UCSD-AML1 (cell line): ENCODE results near the gene DBF4B.
"Not testable (repeated sequence)": the region's sequence is repeated elsewhere in the genome, so short reads cannot be mapped to it uniquely, and the experiment has no call there.

Source experiments
- DNase-seq: peaks from one replicate; lab custom pipeline; 2025; ENCODE audit not compliant: unreplicated experiment; lab: John Stamatoyannopoulos, UW

The DBF4B gene

DNA sequence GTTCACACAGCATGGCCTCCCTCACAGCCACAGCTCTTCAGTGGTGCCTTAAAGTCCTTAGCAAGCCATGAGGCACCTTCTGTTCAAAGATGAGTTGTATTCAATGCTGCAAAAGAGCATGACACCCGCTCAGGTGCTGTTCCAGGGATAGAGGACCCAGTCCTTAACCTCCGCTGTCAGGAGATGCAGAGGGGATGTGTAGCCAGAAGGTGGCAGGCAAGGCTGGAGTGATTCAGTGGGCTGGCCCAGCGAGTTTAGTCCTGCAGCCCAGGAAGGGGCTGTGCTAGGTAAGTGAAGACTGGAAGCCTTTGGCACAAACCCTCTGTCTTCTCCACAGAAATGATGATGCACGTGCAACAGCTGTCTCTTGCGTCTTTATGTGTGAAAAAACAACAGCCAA lies 25.3 kb downstream of the DBF4B start:
- DNase-seq = peak; percentile 31

- no peak for DNase-seq
Measured at GRCh38 chr17:44734272-44734671, 25.8 kb downstream of the DBF4B start.

- DNase-seq = no peak
Measured at GRCh38 chr17:44736551-44737240, 28.2 kb downstream of the DBF4B start.

DNA sequence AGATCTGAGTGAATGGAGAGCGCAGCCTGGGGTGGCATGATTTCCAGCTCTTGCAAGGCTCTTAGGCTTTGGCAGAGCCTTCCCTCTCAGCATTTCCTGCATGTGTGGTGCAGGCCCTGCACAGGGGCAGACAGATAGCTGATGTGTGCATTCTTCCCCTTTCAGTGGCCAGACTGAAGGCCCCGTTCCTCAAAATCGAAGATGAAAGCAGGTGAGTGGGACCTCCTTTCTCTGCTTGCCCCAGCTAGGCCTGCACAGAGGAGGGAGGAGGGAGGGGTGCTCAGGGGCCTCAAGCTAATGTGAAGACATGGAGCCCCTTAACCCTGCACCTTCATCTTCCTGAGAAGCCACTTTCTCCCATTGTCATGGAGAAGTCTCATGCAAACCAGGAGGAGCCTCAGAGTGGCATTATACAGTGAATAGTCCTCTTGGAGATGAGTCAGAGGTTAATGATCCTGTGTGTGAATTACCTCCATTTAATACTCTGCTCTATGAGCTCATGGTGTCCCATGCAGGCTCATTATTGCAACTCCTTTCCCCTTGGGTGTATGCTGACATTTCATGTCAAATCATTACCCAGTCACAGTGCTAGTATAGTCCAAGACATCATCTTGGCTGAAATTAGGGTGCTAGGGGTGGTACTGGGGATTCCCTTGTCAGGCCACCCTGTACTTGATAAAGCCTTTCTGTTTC lies 29.9 kb downstream of the DBF4B start:
- DNase-seq = no peak

DNA sequence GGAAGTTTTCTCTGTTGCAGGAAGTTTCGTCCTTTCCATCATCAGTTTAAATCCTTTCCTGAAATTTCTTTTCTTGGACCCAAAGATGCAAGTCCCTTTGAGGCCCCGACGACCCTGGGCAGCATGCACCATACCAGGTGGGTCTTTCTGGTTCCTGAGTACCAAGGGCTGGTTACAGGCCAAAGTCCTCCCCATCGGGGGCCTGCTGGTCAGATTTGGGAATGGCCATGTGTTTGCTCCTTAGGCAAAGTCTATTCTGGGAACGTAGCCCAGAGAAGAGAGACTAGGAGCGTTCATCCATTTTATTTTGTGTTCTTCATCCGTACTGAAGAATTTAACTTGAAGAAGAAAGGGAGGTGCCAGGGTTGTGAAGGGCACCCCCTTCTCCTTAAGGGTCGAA lies 32.9 kb downstream of the DBF4B start:
- DNase-seq = no peak

DNA sequence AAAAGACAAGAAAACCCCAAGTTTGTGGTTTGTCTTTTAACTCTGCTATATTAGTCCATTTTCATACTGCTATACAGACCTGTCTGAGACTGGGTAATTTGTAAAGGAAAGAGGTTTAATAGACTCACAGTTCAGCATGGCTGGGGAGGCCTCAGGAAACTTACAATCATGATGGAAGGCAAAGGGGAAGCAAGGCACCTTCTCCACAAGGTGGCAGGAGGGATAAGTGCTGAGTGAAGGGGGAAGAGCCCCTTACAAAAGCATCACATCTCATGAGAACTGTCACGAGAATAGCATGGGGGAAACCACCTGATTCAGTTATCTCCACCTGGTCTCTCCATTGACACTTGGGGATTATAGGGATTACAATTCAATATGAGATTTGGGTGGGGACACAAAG lies 36.8 kb downstream of the DBF4B start:
- no peak for DNase-seq

GRCh38 chr17:44745738-44746137 lies 37.3 kb downstream of the DBF4B start:
- not testable (repeated sequence) for DNase-seq

DNA sequence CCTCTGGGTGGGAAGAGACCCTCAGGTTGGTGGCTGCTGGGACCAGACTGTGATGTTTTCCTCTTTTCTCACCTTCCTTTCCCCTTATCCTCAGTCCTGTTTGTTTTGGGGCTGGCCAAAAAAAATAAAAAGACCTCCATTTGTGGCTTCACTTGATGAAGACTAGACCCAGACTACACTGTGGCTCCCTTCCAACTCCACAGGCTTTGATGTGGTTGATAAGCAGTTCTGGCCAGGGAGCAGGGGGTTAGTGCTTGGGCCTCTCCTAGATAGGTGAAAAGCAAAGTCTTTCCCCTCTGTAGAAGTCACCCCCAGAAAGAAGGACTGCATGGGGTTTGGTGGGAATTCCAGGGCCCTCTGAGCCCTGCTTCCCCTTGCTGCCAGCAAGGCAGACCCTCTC lies 39.1 kb downstream of the DBF4B start:
- DNase-seq = no peak

- DNase-seq = no peak
Measured at GRCh38 chr17:44749076-44749979, 40.9 kb downstream of the DBF4B start.

DNA sequence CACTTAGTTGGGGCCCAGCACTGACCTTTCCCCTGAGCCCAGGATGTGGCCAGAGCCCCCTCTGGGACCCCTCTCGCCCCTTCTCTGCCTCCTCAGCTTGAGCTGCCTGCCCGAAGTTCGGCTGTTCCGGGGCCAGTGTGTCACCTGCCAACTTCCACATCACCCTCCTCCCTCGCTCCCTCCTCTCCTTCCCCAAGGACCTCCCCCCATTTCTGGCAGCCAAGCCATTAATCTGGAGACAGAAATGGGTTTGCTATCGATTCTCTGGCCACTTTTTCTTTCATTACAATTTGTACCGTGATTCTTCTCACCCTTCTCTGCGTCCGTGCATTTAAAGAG lies 41.5 kb downstream of the DBF4B start:
- DNase-seq = no peak

DNA sequence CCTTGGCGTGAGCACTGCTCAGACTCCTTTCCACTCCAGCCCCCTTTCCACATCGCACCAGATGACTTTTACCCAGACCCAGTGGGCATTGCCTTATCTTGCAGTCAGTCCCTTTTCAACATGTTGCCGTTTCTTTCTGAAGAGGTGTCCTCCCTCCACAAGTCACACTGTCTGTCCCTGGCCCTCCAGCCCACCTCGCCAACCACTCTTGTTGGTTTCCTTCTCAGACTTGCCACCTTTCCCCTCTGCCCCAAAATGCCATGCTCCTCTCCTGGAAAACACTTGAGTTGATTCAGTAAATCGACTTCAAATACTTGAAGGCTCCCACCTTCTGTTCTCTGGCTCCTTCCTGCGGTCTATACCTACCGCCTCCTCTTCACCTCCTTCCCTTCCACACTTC lies 42.9 kb downstream of the DBF4B start:
- DNase-seq = no peak

GRCh38 chr17:44751806-44752205 lies 43.3 kb downstream of the DBF4B start:
- no peak for DNase-seq

DNA sequence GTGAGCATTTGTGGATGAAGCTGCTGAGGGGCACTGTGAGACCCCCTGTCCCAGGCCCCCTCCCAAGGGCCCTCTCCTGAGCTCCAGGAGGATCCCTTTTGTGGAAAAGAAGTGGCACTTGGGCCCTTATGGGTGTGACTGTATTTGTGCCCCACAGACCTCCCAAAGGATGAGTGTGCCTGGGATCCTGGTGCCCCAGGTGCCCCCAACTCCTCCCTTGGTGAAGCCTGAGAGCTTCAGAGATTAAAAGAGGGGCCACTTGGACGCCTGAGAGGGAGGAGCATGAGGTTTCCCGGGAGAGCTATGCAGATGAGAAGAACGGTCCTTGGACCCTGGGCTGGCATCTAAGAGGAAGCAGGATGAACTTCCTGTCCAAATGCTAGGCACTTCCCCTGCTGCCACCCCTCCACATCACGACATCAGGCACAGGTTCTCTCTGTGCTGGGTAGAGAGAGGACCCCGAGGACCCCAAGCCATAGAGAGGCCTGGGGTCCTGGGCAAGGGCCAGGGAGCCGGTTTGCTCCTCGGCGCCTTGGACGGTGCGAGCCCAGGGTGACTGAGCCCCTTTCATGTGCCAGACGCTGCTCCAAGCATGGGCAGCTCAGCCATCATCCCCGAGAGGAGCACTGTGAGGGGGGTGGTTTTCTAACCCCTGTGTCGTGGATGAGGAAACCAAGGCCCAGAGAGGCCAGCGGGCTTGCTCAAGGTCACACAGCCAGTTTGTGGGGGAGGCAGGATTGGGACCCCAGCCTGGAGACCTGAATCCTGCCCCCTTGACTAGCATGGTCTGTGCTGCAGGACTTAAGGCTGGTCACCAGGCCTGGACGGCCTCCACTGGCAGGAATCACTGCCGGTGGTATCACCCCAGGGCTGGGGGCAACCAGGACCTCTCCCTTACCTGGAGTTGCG lies 44.7 kb downstream of the DBF4B start:
- no peak for DNase-seq

DNA sequence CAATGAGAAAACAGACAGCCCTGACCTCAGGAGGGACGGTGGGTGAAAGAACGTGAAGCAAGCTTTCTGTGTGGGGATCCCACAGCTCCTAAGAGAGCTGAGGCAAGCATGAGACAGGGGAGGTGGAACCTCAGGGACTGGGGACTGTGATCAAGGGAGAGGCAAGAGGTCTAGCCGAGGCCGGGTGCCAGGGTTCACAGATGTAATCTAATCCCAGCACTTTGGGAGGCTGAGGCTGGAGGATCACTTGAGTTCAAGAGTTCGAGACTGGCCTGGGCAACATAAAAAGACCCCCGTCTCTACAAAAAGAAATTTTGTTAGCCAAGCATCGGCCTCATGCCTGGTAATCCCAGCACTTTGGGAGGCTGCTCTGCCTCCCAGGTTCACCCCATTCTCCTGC lies 45.8 kb downstream of the DBF4B start:
- DNase-seq = no peak

DNA sequence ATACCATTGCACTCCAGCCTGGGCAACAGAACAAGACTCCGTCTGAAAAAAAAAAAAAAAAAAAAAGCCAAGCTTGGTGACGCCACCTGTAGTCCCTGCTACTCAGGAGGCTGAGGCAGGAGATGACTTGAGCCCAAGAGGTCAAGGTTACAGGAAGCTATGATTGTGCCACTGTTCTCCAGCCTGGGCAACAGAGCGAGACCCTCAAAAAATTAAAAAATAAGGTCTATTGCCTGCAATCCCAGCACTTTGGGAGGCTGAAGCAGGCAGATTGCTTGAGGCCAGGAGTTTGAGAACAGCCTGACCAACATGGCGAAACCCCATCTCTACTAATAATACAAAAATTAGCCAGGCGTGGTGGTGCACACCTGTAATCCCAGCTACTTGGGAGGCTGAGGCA lies 46.7 kb downstream of the DBF4B start:
- not testable (repeated sequence) for DNase-seq

DNA sequence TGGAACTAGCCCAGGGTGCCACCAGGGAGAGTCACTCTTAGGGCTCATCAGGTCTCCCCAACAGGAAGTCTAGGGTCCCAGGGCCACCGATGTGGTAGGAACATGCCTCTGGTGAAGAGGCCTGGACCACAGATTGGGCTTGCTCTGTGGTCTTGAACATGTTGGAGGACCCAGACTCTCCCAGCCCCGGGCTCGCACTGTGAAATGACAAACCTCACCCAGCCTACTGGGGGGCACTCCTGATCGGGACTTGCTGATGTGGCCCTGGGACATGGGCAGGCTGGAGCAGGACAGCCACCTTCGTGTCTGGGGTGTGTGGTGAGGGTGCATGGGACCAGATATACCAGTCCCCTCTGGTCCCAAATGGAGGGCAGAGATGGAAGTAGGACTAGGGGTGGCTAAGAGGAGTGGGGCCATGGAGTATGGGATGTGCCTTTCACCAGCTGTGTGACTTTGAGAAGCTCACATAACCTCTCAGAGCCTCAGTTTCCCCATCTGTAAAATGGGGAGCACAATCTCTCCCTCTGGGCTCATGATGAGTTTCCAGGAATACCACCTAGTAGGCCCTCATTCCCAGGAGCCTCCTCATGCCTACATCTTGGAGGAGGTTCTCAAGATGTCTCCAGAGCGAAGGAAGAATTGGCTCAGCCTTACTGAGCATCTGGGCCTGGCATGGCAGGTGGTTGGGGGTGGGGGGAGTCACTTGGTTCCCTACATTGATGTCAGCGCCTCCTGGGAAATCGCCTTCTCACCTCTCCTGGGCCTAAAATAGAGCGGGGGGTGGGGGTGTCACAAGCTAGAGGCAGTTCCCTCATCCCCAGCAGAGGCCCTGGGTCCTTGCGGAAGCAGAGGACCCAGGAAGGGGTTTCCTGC lies 48.8 kb downstream of the DBF4B start:
- DNase-seq = no peak

DNA sequence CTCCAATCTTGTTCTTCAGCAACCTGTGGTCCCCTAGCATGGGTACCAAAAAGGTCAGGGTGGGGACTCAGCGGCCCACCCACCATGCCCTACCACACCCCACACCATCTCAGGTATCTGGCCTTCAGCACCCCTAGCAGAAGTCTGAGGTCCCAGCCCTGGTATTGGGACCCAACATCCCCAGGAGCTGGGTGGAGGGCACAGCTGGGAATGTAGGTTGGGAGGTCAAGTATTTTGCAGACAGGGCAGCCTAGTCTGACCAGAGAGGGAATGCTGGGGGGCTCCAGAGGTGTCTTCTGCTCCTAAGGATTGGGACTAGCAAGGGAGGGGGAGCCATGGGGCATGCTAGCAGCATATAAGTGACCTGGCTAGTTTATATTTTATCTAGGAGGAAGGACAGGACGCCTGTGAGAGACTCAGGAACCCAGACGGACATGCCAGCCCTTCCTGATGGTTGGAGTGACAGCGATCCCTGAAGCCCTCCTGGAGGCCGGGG lies 49.5 kb downstream of the DBF4B start:
- no peak for DNase-seq

DNA sequence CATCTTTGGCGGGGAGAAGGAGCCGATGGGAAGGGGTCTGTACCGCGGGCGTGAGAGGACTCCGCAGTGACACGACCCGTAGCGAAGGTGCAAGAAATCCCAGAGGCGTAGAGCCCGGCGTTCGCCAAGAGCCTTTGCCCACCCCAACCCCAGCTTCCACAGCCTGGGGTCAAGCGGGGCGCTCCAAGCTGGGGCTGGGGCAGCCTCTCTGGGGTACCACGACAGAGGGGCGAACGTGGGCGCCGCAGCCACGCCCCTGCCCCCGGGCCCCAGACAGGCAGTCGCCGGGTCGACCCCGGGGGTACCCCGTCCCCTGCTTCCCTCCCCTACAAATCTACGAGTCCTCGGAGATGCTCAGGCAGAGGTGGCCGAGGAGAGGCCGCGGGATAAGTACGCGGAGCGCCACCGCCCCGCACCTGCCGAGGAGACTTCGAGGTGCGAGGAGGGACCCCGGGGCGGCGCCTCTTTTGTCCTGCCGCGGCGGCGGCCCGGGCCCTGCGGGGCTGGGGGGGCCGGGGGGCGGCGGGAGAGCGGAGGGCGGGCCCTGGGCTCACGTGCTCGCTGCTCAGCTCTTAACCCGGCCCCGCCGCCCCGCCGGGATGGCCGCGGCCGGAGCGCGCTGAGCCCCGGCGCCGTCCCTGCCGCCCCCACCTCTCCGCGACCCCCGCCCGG lies 50.1 kb downstream of the DBF4B start, which contains the start of gene ADAM11:
Gene ADAM11 (plus strand): TSS at position 575 of the 672 bp plus-strand sequence. CDS start 212 bp downstream, outside the sequence.
- no peak for DNase-seq
